Fibroblast of lung (primary cell): ENCODE measurements around the gene PTPN14.

ENCODE experiments used
- EZH2 ChIP-seq: IDR thresholded peaks from 2 replicates; pipeline ENCODE4 v1.5.1; 2012; ENCODE audit warnings: low read length, control low read depth, mild to moderate bottlenecking; ENCODE audit errors: missing control alignments
- TF ChIP-seq, protein P1 (sequence below), 2 donors: IDR thresholded peaks in 1 of 2; conservative IDR thresholded peaks in 1 of 2; 1 replicate in 1 of 2; 2 replicates in 1 of 2; pipeline ENCODE4 v1.5.1; 2011 to 2012; ENCODE audit warnings: low read length in 2 of 2, control low read depth in 1 of 2, inconsistent platforms in 1 of 2, low read depth in 1 of 2, mild to moderate bottlenecking in 1 of 2

DNA sequence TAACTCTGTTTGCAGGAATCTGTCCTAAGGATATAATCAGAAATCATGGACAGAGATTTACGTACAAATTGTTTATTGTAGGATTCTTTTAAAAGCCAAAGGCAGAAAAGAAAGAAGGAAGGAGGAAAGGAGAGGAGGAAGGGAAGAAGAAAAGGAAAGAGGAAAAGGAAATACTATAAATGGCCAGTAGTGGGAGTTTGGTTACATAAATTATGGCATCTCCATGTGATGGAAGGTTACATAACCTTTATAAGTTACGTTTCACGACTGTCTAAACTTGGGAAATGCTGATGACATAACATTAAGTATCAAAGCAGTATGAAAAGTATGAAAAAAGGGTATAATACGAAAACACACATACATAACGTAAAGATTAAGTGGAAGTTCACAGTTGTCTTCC is 231.5 kb downstream of the PTPN14 start:
- TF ChIP-seq, protein P1, sequence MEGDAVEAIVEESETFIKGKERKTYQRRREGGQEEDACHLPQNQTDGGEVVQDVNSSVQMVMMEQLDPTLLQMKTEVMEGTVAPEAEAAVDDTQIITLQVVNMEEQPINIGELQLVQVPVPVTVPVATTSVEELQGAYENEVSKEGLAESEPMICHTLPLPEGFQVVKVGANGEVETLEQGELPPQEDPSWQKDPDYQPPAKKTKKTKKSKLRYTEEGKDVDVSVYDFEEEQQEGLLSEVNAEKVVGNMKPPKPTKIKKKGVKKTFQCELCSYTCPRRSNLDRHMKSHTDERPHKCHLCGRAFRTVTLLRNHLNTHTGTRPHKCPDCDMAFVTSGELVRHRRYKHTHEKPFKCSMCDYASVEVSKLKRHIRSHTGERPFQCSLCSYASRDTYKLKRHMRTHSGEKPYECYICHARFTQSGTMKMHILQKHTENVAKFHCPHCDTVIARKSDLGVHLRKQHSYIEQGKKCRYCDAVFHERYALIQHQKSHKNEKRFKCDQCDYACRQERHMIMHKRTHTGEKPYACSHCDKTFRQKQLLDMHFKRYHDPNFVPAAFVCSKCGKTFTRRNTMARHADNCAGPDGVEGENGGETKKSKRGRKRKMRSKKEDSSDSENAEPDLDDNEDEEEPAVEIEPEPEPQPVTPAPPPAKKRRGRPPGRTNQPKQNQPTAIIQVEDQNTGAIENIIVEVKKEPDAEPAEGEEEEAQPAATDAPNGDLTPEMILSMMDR (conservative IDR thresholded peaks at IDR 0.05 in 1 of 2, IDR thresholded peaks at IDR 0.05 in 1 of 2; ENCODE audit: low read depth in 1 of 2, low read length in 2 of 2), result peak in 1 of 2 donors; percentile 20
- TF ChIP-seq EZH2, result no peak
